Measurements from ENCODE around the gene GALNT15. TPM values are rescaled to one million over a fixed set of nuclear protein-coding genes. Genes with fewer than 3 reads are reported as not detected.

Gene GALNT15
- polyA plus RNA-seq, 4 donors, result 1.7 to 3.2 (median 2.5) TPM

GRCh38 chr3:16183601-16184270 lies 9.3 kb downstream of the GALNT15 start:
- DNase-seq (ENCODE audit: low read depth in 4 of 4, low spot score in 3 of 4), result no peak

GRCh38 chr3:16186086-16186485 lies 11.6 kb downstream of the GALNT15 start:
- no peak for DNase-seq (ENCODE audit: low read depth in 4 of 4, low spot score in 3 of 4)

- no peak for DNase-seq (ENCODE audit: low read depth in 4 of 4, low spot score in 3 of 4)
These were observed 12.1 kb downstream of the GALNT15 start for GRCh38 chr3:16186565-16186964.

- no peak for DNase-seq (ENCODE audit: low read depth in 4 of 4, low spot score in 3 of 4)
These were observed 12.8 kb downstream of the GALNT15 start for GRCh38 chr3:16187213-16187790.

- no peak for DNase-seq (ENCODE audit: low read depth in 4 of 4, low spot score in 3 of 4)
These were observed 13.6 kb downstream of the GALNT15 start for GRCh38 chr3:16188071-16188470.

- DNase-seq (ENCODE audit: low read depth in 4 of 4, low spot score in 3 of 4), result no peak
These were observed 14.7 kb downstream of the GALNT15 start for GRCh38 chr3:16189201-16189600.

GRCh38 chr3:16190704-16191103 lies 16.2 kb downstream of the GALNT15 start:
- DNase-seq (ENCODE audit: low read depth in 4 of 4, low spot score in 3 of 4), result no peak

GRCh38 chr3:16191591-16191990 lies 17.1 kb downstream of the GALNT15 start:
- no peak for DNase-seq (ENCODE audit: low read depth in 4 of 4, low spot score in 3 of 4)

GRCh38 chr3:16192176-16192811 lies 17.8 kb downstream of the GALNT15 start:
- DNase-seq (ENCODE audit: low read depth in 4 of 4, low spot score in 3 of 4), result no peak

- DNase-seq (ENCODE audit: low read depth in 4 of 4, low spot score in 3 of 4), result no peak
These were observed 23.9 kb downstream of the GALNT15 start for GRCh38 chr3:16198427-16198826.

- DNase-seq (ENCODE audit: low read depth in 4 of 4, low spot score in 3 of 4), result no peak
These were observed 25.3 kb downstream of the GALNT15 start for GRCh38 chr3:16199769-16200168.

- DNase-seq (ENCODE audit: low read depth in 4 of 4, low spot score in 3 of 4), result no peak
These were observed 25.9 kb downstream of the GALNT15 start for GRCh38 chr3:16200411-16200810.

- DNase-seq (ENCODE audit: low read depth in 4 of 4, low spot score in 3 of 4), result no peak
These were observed 28.6 kb downstream of the GALNT15 start for GRCh38 chr3:16203031-16203430.

GRCh38 chr3:16203671-16204629 lies 29.5 kb downstream of the GALNT15 start:
- peak in 1 of 4 donors; percentile 8 for DNase-seq (ENCODE audit: low read depth in 4 of 4, low spot score in 3 of 4)

- DNase-seq (ENCODE audit: low read depth in 4 of 4, low spot score in 3 of 4), result no peak
These were observed 30.3 kb downstream of the GALNT15 start for GRCh38 chr3:16204751-16205150.

GRCh38 chr3:16205156-16205870 lies 30.8 kb downstream of the GALNT15 start:
- DNase-seq (ENCODE audit: low read depth in 4 of 4, low spot score in 3 of 4), result no peak

- no peak for DNase-seq (ENCODE audit: low read depth in 4 of 4, low spot score in 3 of 4)
These were observed 32.6 kb downstream of the GALNT15 start for GRCh38 chr3:16207031-16207430.

GRCh38 chr3:16211176-16211904 lies 36.9 kb downstream of the GALNT15 start:
- no peak for DNase-seq (ENCODE audit: low read depth in 4 of 4, low spot score in 3 of 4)

- DNase-seq (ENCODE audit: low read depth in 4 of 4, low spot score in 3 of 4), result no peak
These were observed 39.9 kb downstream of the GALNT15 start for GRCh38 chr3:16214366-16214765.
